ENCODE results near the gene TAOK1.

TAOK1 gene

GRCh38 chr17:29581583-29582253 is 191.6 kb downstream of the TAOK1 start:
- Histone ChIP-seq H3K27me3 (no peaks in the 10 kb centered on the region), H3K27ac (peak overlapping the region in 8 of 11 experiments; percentile 46 to 88 (median 52); a peak in 10 of 22 replicates), H3K4me1 (peaks cover 47 to 65% (median 60%) of the 10 kb centered on the region in 10 experiments), H3K4me2 (peak overlapping the region in 7 of 11 experiments; percentile 19 to 44 (median 30); a peak in 7 of 22 replicates), H3K36me3 (peaks cover 63 to 73% (median 67%) of the 10 kb centered on the region in 11 experiments), H3K9me3 (replicated peaks in 1 of 11) (no peaks in the 10 kb centered on the region), H4K20me1 (peaks cover 4 to 95% (median 79%) of the 10 kb centered on the region in 11 experiments; a peak in 21 of 22 replicates), H3K9ac (peak overlapping the region in 7 of 11 experiments; percentile 12 to 50 (median 42); a peak in 9 of 22 replicates), H3K4me3 (no peak overlapping the region)
- no peak for TF ChIP-seq Cebpa-rat (IDR thresholded peaks at IDR 0.05)

DNA sequence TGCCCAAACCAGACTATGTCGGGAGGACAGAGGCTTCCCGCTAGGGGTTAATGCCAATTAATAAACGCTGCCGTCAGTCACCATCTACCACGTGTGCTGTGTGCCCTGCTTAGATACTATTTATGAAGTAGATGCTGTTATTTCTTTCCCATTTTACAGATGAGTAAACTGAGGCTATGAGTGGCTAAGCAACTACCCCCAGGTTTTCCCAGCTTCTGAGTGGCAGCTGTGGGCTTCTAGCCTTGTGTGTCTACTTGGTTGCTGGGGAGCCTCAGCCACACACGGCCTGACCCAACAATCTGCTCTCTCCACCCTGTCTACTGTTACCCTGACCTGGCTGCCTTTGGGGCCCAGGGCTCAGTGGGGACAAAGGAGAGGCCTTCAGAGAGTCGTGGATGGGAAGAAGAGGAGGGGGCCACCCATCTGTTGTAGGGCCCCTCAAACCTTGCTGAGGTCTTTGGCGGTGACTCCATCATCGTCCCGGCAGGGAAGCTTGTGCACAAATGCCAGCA is 192.1 kb downstream of the TAOK1 start:
- H3K9ac ChIP-seq: 0 out of 22 replicates have a peak overlapping the region, but pooled peaks of 1 of the 11 experiments have one; percentile 14
- no peaks in the 10 kb centered on the region for H3K9me3 ChIP-seq (replicated peaks in 1 of 11)
- no peak overlapping the region for H3K4me3 ChIP-seq
- peaks cover 57 to 67% (median 61%) of the 10 kb centered on the region in 11 experiments for H3K36me3 ChIP-seq
- H3K27me3 ChIP-seq: no peaks in the 10 kb centered on the region
- peaks cover 53 to 70% (median 65%) of the 10 kb centered on the region in 10 experiments for H3K4me1 ChIP-seq
- no peak overlapping the region for H3K4me2 ChIP-seq
- no peak for TF ChIP-seq Cebpa-rat (IDR thresholded peaks at IDR 0.05)
- peaks cover 7 to 95% (median 81%) of the 10 kb centered on the region in 11 experiments; a peak in 21 of 22 replicates for H4K20me1 ChIP-seq
- peak overlapping the region in 2 of 11 experiments; percentile 58 to 88; a peak in 2 of 22 replicates for H3K27ac ChIP-seq

GRCh38 chr17:29582772-29583171 is 192.6 kb downstream of the TAOK1 start:
- peaks cover 10 to 95% (median 81%) of the 10 kb centered on the region in 11 experiments; a peak in 21 of 22 replicates for H4K20me1 ChIP-seq
- peak overlapping the region in 1 of 11 experiments; percentile 88; a peak in 3 of 22 replicates for H3K27ac ChIP-seq
- peak overlapping the region in 6 of 11 experiments; percentile 97 to 100 (median 99); a peak in 7 of 22 replicates for H3K4me2 ChIP-seq
- no peak for TF ChIP-seq Cebpa-rat (IDR thresholded peaks at IDR 0.05)
- H3K36me3 ChIP-seq: peaks cover 52 to 64% (median 56%) of the 10 kb centered on the region in 11 experiments
- peaks cover 57 to 75% (median 69%) of the 10 kb centered on the region in 10 experiments for H3K4me1 ChIP-seq
- H3K9ac ChIP-seq: no peak overlapping the region
- no peaks in the 10 kb centered on the region for H3K9me3 ChIP-seq (replicated peaks in 1 of 11)
- no peaks in the 10 kb centered on the region for H3K27me3 ChIP-seq
- no peak overlapping the region for H3K4me3 ChIP-seq

GRCh38 chr17:29583324-29584248 is 193.4 kb downstream of the TAOK1 start:
- Histone ChIP-seq H3K4me3 (peak overlapping the region in 6 of 10 experiments; percentile 26 to 67 (median 48); a peak in 6 of 20 replicates), H3K9ac (peak overlapping the region in 10 of 11 experiments; percentile 19 to 93 (median 80); a peak in 17 of 22 replicates), H3K4me1 (peaks cover 63 to 80% (median 74%) of the 10 kb centered on the region in 10 experiments), H3K9me3 (replicated peaks in 1 of 11) (no peaks in the 10 kb centered on the region), H3K27ac (peak overlapping the region in 9 of 11 experiments; percentile 68 to 91 (median 86); a peak in 16 of 22 replicates), H4K20me1 (peaks cover 12 to 95% (median 81%) of the 10 kb centered on the region in 11 experiments; a peak in 21 of 22 replicates), H3K27me3 (no peaks in the 10 kb centered on the region), H3K36me3 (peaks cover 44 to 56% (median 48%) of the 10 kb centered on the region in 11 experiments), H3K4me2 (peak overlapping the region; percentile 90 to 100 (median 99))
- TF ChIP-seq Cebpa-rat (IDR thresholded peaks at IDR 0.05): no peak

DNA sequence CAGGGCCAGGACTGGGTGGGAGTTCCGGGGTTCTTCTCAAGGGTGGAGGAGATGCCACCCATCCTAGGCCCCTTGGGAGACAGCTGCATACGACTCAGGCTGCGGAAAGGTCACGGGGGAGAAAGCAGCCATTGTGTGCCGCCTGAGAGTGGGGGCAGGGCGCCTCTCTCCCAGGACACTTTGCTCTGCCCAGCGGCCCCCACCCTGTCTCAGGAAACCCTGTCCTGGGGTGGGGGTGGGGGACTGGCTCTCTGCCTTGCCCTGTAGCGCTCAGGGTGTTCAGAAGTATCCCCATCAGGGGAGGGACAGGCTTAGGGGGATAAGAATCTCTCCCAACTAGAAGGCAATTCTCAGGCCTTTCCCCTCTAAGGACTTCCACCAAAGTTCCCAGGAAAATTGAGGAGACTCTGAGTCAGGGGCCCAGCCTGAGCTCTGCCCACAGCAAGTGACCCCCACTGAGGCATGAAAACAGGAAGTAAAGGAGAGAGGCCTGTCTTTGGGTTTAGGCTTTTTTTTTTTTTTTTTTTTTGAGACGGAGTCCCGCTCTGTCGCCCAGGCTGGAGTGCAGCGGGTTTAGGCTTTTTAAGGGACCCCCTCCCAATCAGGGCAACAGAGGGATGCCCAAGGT is 194.4 kb downstream of the TAOK1 start:
- H3K4me3 ChIP-seq: peak overlapping the region; percentile 21 to 67 (median 44); a peak in 18 of 20 replicates
- H4K20me1 ChIP-seq: peaks cover 12 to 92% (median 75%) of the 10 kb centered on the region in 11 experiments; a peak in 21 of 22 replicates
- peak overlapping the region; percentile 90 to 100 (median 99) for H3K4me2 ChIP-seq
- peak overlapping the region; percentile 65 to 91 (median 84) for H3K27ac ChIP-seq
- peaks cover 63 to 80% (median 74%) of the 10 kb centered on the region in 10 experiments for H3K4me1 ChIP-seq
- no peak for TF ChIP-seq Cebpa-rat (IDR thresholded peaks at IDR 0.05)
- H3K27me3 ChIP-seq: no peaks in the 10 kb centered on the region
- peaks cover 34 to 46% (median 38%) of the 10 kb centered on the region in 11 experiments for H3K36me3 ChIP-seq
- H3K9ac ChIP-seq: peak overlapping the region; percentile 65 to 93 (median 76)
- no peaks in the 10 kb centered on the region for H3K9me3 ChIP-seq (replicated peaks in 1 of 11)

DNA sequence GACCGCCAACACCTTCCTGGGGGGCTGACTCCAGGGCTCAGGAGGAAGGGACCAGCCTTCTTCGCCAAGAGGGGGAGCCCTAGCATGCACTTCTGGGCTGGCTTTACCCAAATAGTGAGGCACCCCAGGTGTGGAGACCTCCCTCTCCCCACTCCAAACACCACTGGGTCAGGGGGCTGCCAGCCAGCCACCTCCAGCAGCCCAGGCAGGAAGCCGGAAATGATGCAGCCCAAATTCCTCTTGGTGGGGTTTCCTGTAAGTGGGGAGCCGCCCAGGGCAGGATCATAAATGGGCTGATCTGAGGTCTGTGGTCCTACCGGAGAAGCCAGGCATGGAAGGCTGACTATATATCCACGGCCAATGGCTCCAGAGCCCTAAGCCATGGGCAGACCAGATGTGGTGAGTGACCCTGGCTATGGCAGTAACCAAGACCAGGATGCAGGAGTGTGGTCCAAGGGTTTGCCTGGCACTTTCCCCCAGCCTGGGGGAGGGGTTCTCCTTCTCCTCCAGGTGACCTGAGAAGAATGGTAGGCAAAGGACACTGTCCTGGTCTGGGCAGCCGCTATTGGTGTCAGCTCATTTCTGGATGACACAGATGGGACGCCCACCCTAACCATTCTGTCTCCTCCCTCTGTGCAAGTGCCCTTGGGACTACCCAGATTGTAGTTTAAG is 195.1 kb downstream of the TAOK1 start:
- Histone ChIP-seq H4K20me1 (peaks cover 8 to 85% (median 70%) of the 10 kb centered on the region in 11 experiments; a peak in 21 of 22 replicates), H3K9me3 (replicated peaks in 1 of 11) (no peaks in the 10 kb centered on the region), H3K27ac (peak overlapping the region; percentile 65 to 91 (median 84)), H3K4me1 (peaks cover 69 to 82% (median 78%) of the 10 kb centered on the region in 10 experiments), H3K27me3 (no peaks in the 10 kb centered on the region), H3K9ac (peak overlapping the region; percentile 65 to 93 (median 76)), H3K4me3 (peak overlapping the region; percentile 21 to 67 (median 44); a peak in 19 of 20 replicates), H3K36me3 (peaks cover 28 to 40% (median 32%) of the 10 kb centered on the region in 11 experiments), H3K4me2 (peak overlapping the region; percentile 90 to 100 (median 99))
- TF ChIP-seq Cebpa-rat (IDR thresholded peaks at IDR 0.05): no peak

- Histone ChIP-seq H3K36me3 (peaks cover 14 to 26% (median 18%) of the 10 kb centered on the region in 11 experiments), H3K4me2 (peak overlapping the region; percentile 90 to 100 (median 99)), H4K20me1 (peaks cover 8 to 73% (median 68%) of the 10 kb centered on the region in 11 experiments; a peak in 21 of 22 replicates), H3K9me3 (replicated peaks in 1 of 11) (no peaks in the 10 kb centered on the region), H3K27ac (peak overlapping the region; percentile 9 to 91 (median 85); a peak in 20 of 22 replicates), H3K27me3 (no peaks in the 10 kb centered on the region), H3K9ac (peak overlapping the region; percentile 82 to 93 (median 87)), H3K4me1 (peaks cover 73 to 85% (median 79%) of the 10 kb centered on the region in 10 experiments), H3K4me3 (peak overlapping the region; percentile 81 to 95 (median 89); a peak in 19 of 20 replicates)
- no peak for TF ChIP-seq Cebpa-rat (IDR thresholded peaks at IDR 0.05)
These were observed 196.7 kb downstream of the TAOK1 start for GRCh38 chr17:29586676-29587469.
